H1 (cell line): Measurements from ENCODE around the gene TNS3. TPM values are rescaled to one million over a fixed set of nuclear protein-coding genes. Genes with fewer than 3 reads are reported as not detected.

Experiments
- CTCF ChIA-PET: fragments of 300-600 bp; sonication (Branson Sonifier 250); formaldehyde crosslinking; loops from one replicate; lab custom pipeline; 2021; ENCODE audit not compliant: partially characterized antibody; lab: Charles Lee
- POLR2A ChIA-PET: fragments of 300-600 bp; sonication (Branson Sonifier 250); formaldehyde crosslinking; loops from one replicate; lab custom pipeline; 2021; ENCODE audit warnings: inconsistent platforms; ENCODE audit not compliant: partially characterized antibody; lab: Charles Lee
- DNase-seq, 2 experiments: peaks; one replicate each; pipeline versions ENCODE4 v3.0.0 to v3.0.0-alpha.2; 2010 to 2022; ENCODE audit warnings: low spot score in 2 of 2, low read depth in 1 of 2, mixed read lengths in 1 of 2
- FAIRE-seq: peaks from 2 replicates; lab custom pipeline; 2011; peaks lifted over from hg19 to GRCh38; lab: Jason Lieb, UNC
- H2AFZ ChIP-seq: 2 replicates; pipeline ENCODE4 v1.8.1; 2012; ENCODE audit warnings: low read length, inconsistent platforms
- H2AK5ac ChIP-seq: 2 replicates; pipeline ENCODE4 v1.6.1; 2013; ENCODE audit warnings: low read depth, low read length
- H2BK120ac ChIP-seq: replicated peaks from 2 replicates; pipeline ENCODE3; 2013; ENCODE audit warnings: low read depth, low read length, inconsistent platforms
- H2BK12ac ChIP-seq: 2 replicates; pipeline ENCODE4 v1.6.1; 2013; ENCODE audit warnings: low read depth, low read length
- H2BK15ac ChIP-seq: 2 replicates; pipeline ENCODE4 v1.6.1; 2013; ENCODE audit warnings: low read length
- H2BK20ac ChIP-seq: 2 replicates; pipeline ENCODE4 v1.6.1; 2013; ENCODE audit warnings: low read length
- H2BK5ac ChIP-seq: 2 replicates; pipeline ENCODE4 v1.6.1; 2013; ENCODE audit warnings: low read depth, low read length
- H3K14ac ChIP-seq: 2 replicates; pipeline ENCODE4 v1.6.1; 2013; ENCODE audit warnings: inconsistent platforms; ENCODE audit not compliant: insufficient read length
- H3K18ac ChIP-seq: 2 replicates; pipeline ENCODE4 v1.6.1; 2013; ENCODE audit warnings: low read length; ENCODE audit errors: extremely low read depth
- H3K23ac ChIP-seq: 2 replicates; pipeline ENCODE4 v1.6.1; 2013; ENCODE audit warnings: inconsistent platforms; ENCODE audit not compliant: insufficient read length
- H3K23me2 ChIP-seq: 2 replicates; pipeline ENCODE4 v1.6.1; 2013; ENCODE audit warnings: low read depth, low read length
- H3K27ac ChIP-seq: 2 replicates; pipeline ENCODE4 v1.6.1; 2011; ENCODE audit warnings: low read depth, low read length, inconsistent platforms
- H3K27me3 ChIP-seq, 4 experiments: replicated peaks in 1 of 4; 1 replicate in 1 of 4; 2 replicates in 3 of 4; pipeline versions ENCODE4 v1.6.1 to v1.8.1; 2011 to 2013; ENCODE audit warnings: low read length in 3 of 4, mild to moderate bottlenecking in 3 of 4, inconsistent platforms in 2 of 4, mixed read lengths in 2 of 4, moderate library complexity in 1 of 4; ENCODE audit not compliant: control insufficient read depth in 3 of 4, insufficient read depth in 3 of 4; ENCODE audit errors: extremely low read depth in 1 of 4
- H3K36me3 ChIP-seq, 4 experiments: 2 replicates each; pipeline versions ENCODE4 v1.6.1 to v1.8.1; 2011 to 2013; ENCODE audit warnings: mild to moderate bottlenecking in 4 of 4, low read length in 3 of 4, moderate library complexity in 2 of 4, control low read depth in 1 of 4, inconsistent platforms in 1 of 4; ENCODE audit not compliant: insufficient read depth in 4 of 4, control insufficient read depth in 2 of 4
- H3K4ac ChIP-seq: replicated peaks from 2 replicates; pipeline ENCODE3; 2013; ENCODE audit warnings: low read length, low read depth, mixed read lengths, inconsistent platforms; ENCODE audit not compliant: insufficient read length
- H3K4me1 ChIP-seq, 4 experiments: replicated peaks in 1 of 4; 1 replicate in 1 of 4; 2 replicates in 3 of 4; pipeline versions ENCODE4 v1.6.1 to v1.8.1; 2011 to 2013; ENCODE audit warnings: low read length in 3 of 4, inconsistent platforms in 2 of 4, mixed read lengths in 1 of 4; ENCODE audit not compliant: insufficient read depth in 4 of 4, control insufficient read depth in 3 of 4
- H3K4me2 ChIP-seq, 2 experiments: 2 replicates each; pipeline versions ENCODE4 v1.6.1 to v1.8.1; 2011 to 2013; ENCODE audit warnings: low read depth in 2 of 2, low read length in 2 of 2, control low read depth in 1 of 2, inconsistent platforms in 1 of 2, mild to moderate bottlenecking in 1 of 2; ENCODE audit not compliant: insufficient read depth in 1 of 2
- H3K4me3 ChIP-seq, 4 experiments: fragments of 200-600, 300-600 bp in 1 of 4; sonication (generic), shearing (Covaris generic), sonication (Bioruptor Twin) in 1 of 4; 2 replicates each; pipeline versions ENCODE4 v1.5.1 to v1.8.1; 2011 to 2016; ENCODE audit warnings: low read length in 4 of 4, low read depth in 3 of 4, control low read depth in 2 of 4, inconsistent platforms in 2 of 4, mild to moderate bottlenecking in 2 of 4, mixed read lengths in 1 of 4, moderate library complexity in 1 of 4; ENCODE audit not compliant: insufficient read depth in 2 of 4; ENCODE audit errors: extremely low read depth in 1 of 4
- H3K56ac ChIP-seq: replicated peaks from 2 replicates; pipeline ENCODE3; 2013; ENCODE audit warnings: low read depth, mild to moderate bottlenecking, mixed read lengths, low read length, inconsistent platforms; ENCODE audit not compliant: insufficient read length
- H3K79me1 ChIP-seq: 2 replicates; pipeline ENCODE4 v1.6.1; 2013; ENCODE audit warnings: low read depth, low read length, control low read depth
- H3K79me2 ChIP-seq, 2 experiments: 2 replicates each; pipeline versions ENCODE4 v1.6.1 to v1.8.1; 2012 to 2013; ENCODE audit warnings: low read length in 2 of 2, mild to moderate bottlenecking in 2 of 2, inconsistent platforms in 1 of 2; ENCODE audit not compliant: insufficient read depth in 2 of 2, control insufficient read depth in 1 of 2
- H3K9ac ChIP-seq, 4 experiments: replicated peaks in 1 of 4; 1 replicate in 1 of 4; 2 replicates in 3 of 4; pipeline versions ENCODE4 v1.6.1 to v1.8.1; 2011 to 2013; ENCODE audit warnings: low read depth in 3 of 4, low read length in 3 of 4, control low read depth in 2 of 4, mild to moderate bottlenecking in 2 of 4, moderate library complexity in 2 of 4, inconsistent platforms in 1 of 4; ENCODE audit errors: extremely low read depth in 1 of 4
- H3K9me3 ChIP-seq, 2 experiments: 2 replicates each; pipeline versions ENCODE4 v1.6.1 to v1.8.1; 2012 to 2013; ENCODE audit warnings: mild to moderate bottlenecking in 2 of 2, moderate library complexity in 2 of 2, control low read depth in 1 of 2, inconsistent platforms in 1 of 2, low read depth in 1 of 2, low read length in 1 of 2, mixed read lengths in 1 of 2; ENCODE audit not compliant: insufficient read depth in 2 of 2
- H4K20me1 ChIP-seq, 2 experiments: replicated peaks in 1 of 2; 2 replicates each; pipeline versions ENCODE3 to v1.8.1; 2011 to 2013; ENCODE audit warnings: inconsistent platforms in 2 of 2, low read length in 2 of 2, mild to moderate bottlenecking in 1 of 2; ENCODE audit not compliant: insufficient read depth in 2 of 2, control insufficient read depth in 1 of 2
- H4K5ac ChIP-seq: 2 replicates; pipeline ENCODE4 v1.6.1; 2013; ENCODE audit warnings: low read length, low read depth, mixed read lengths, inconsistent platforms; ENCODE audit not compliant: insufficient read length
- H4K8ac ChIP-seq: 2 replicates; pipeline ENCODE4 v1.8.0; 2013; ENCODE audit warnings: mild to moderate bottlenecking, moderate library complexity, low read length, inconsistent platforms; ENCODE audit not compliant: insufficient read depth; ENCODE audit errors: extremely low read depth
- H4K91ac ChIP-seq: replicated peaks from 2 replicates; pipeline ENCODE3; 2013; ENCODE audit warnings: low read length, mixed read lengths, inconsistent platforms; ENCODE audit not compliant: insufficient read length
- BRCA1 ChIP-seq: IDR thresholded peaks from 2 replicates; pipeline ENCODE4 v1.6.1; 2012; ENCODE audit warnings: low read depth, low read length, improper control_type of control experiment
- CEBPB ChIP-seq: IDR thresholded peaks from 2 replicates; pipeline ENCODE4 v1.6.1; 2012; ENCODE audit warnings: low read depth, low read length
- RBBP5 ChIP-seq: IDR thresholded peaks from 2 replicates; pipeline ENCODE4 v1.7.1; 2012; ENCODE audit warnings: low read depth, mild to moderate bottlenecking, inconsistent platforms, low read length, moderate library complexity, borderline replicate concordance
- WGBS, 2 experiments: shearing (Covaris generic) in 1 of 2; methylation state at CpG; one replicate each; pipeline versions ENCODE4 v1.1.6 to v1.1.7; 2013 to 2015; ENCODE audit warnings: low lambda C conversion rate in 2 of 2, mixed read lengths in 2 of 2, inconsistent platforms in 1 of 2, low coverage in 1 of 2, missing lambda C conversion rate in 1 of 2; ENCODE audit not compliant: insufficient replicate concordance in 2 of 2, insufficient coverage in 1 of 2, insufficient read length in 1 of 2; ENCODE audit errors: extremely low coverage in 1 of 2, missing lambda C conversion rate in 1 of 2; 5-methylcytosine and 5-hydroxymethylcytosine counted together
- polyA plus RNA-seq, 7 experiments: library from polyadenylated mRNA; depleted of rRNA in 3 of 7; stranded (reverse) in 5 of 7; unstranded in 2 of 7; fragments of >200 nt in 5 of 7; fragments of 200-250 nt in 2 of 7; gene quantifications; 1 replicate in 5 of 7; 2 replicates in 1 of 7; 4 replicates in 1 of 7; pipeline versions ENCODE4 v1.2.1 to v1.2.3, GENCODE V29; 2011 to 2013; ENCODE audit warnings: missing spikeins in 2 of 7, mixed read lengths in 2 of 7
- total RNA-seq: library from RNA; stranded (reverse); fragmentation: NEBNext Ultra II Directional; extraction: Animal tissue kit (Norgen Biotek cat#: 25700); gene quantifications from 2 replicates; pipeline ENCODE4 v1.2.1, GENCODE V29; 2021

TNS3 gene
- total and polyA plus RNA-seq, 2 of the 8 experiments (the other 6 are each of a cell fraction or from before 2014, with no cell fraction given): 11.9 to 24.2 TPM

DNA sequence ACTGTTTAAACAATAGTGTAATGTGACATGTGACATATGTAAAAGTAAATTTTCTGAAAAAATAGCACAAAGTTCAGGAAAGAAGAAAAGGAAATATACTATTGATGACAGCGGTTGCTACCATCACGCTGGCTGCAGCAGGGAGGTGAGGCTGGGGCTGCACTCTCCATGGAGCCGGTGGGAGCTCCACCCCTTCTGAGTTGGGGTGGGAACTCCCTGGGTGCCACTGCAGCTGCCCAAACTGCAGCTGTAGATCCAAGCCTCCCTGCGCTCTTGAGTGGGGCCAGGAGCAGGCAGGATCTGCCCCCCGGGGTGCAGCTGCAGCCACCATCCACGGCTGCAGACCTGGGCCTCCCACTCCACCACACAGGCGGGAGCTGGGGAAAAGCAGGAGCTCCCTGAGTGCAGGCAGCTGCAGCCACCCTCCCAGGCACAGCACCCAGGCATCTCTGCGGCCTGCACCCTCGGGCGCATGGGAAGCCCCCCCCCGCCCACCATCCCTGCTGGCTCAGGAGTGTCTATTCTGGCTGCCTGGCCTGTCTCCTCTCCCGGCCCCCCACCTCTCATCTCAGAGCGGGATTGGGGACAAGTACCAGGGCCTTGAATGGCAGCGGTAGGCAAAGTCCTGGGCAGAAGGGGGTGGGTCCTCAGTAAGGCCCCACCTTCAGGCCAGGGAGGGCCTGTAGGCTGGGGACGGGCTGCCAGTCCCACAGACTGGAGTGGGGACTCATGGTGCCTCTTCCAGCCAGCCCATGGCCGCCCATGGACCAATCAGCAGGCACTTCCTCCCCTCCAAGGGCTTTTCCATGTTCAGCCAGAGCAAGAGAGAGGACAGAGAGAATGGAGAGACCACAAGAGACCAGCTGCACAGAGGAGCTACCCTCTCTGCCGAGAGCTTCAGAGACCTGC, 50.1 kb downstream of the TNS3 start:
- H3K79me2 ChIP-seq: peaks cover 0 to 31% of the 10 kb centered on the region in 2 experiments; a peak in 2 of 4 replicates
- peaks cover 9 to 21% (median 14%) of the 10 kb centered on the region in 4 experiments for H3K4me1 ChIP-seq
- H3K36me3 ChIP-seq: 0 out of 8 replicates have a peak, but pooled peaks cover 0 to 2% (median 0%) of the 10 kb centered on the region in 4 experiments
- no peak overlapping the region for H2AFZ ChIP-seq
- FAIRE-seq (no peak), DNase-seq (no peak)
- ChIA-PET CTCF (interaction anchor here (0.5 to 1.5 kb wide), 6 partner anchors 21 to 266 kb away, joined by 3 read pairs; partner anchors contain the start of gene TNS3), POLR2A (no interaction called here)
- H4K91ac ChIP-seq: no peak overlapping the region
- no peak overlapping the region for H2BK15ac ChIP-seq
- no peak overlapping the region for H3K14ac ChIP-seq
- H3K9me3 ChIP-seq: peaks cover 0 to 7% of the 10 kb centered on the region in 2 experiments; a peak in 1 of 4 replicates
- H3K18ac ChIP-seq: no peak overlapping the region
- peaks cover 7% of the 10 kb centered on the region for H3K23me2 ChIP-seq
- no peak overlapping the region for H3K9ac ChIP-seq
- H4K20me1 ChIP-seq: peaks cover 2 to 7% of the 10 kb centered on the region in 2 experiments
- no peak overlapping the region for H3K4me2 ChIP-seq
- H4K5ac ChIP-seq: no peak overlapping the region
- H3K23ac ChIP-seq: no peak overlapping the region
- WGBS, 2 experiments: 91% methylated on average over 14 of the region's 17 CpGs; no CpG with 5 or more reads in 1 of the 2 experiments
- peaks cover 7% of the 10 kb centered on the region for H3K79me1 ChIP-seq
- no peak overlapping the region for H2BK12ac ChIP-seq
- no peak overlapping the region for H3K4ac ChIP-seq
- no peak overlapping the region for H3K56ac ChIP-seq
- peak overlapping the region; percentile 69; the same call in 1 of the 2 replicates for H4K8ac ChIP-seq
- no peak overlapping the region for H2AK5ac ChIP-seq
- no peak for TF ChIP-seq BRCA1
- no peak for TF ChIP-seq CEBPB
- TF ChIP-seq RBBP5: no peak
- H2BK20ac ChIP-seq: no peak overlapping the region
- H3K4me3 ChIP-seq: no peak overlapping the region
- no peak overlapping the region for H3K27ac ChIP-seq
- H2BK5ac ChIP-seq: no peak overlapping the region
- peaks cover 0 to 11% (median 7%) of the 10 kb centered on the region in 4 experiments; a peak in 5 of 7 replicates for H3K27me3 ChIP-seq
- H2BK120ac ChIP-seq: no peak overlapping the region
